ENCODE measurements around the gene ADARB2.
A peak's percentile ranks its signal among the peaks of the same experiment; 100 is the strongest.

ADARB2 gene

GRCh38 chr10:1182280-1183032 lies 554.9 kb downstream of the ADARB2 start:
- Histone ChIP-seq H3K27ac (ENCODE audit: extremely low read depth, low read depth, low read length) (no peak overlapping the region), H3K36me3 (ENCODE audit: control insufficient read depth in 2 of 2, insufficient read depth in 1 of 2, low read length in 2 of 2) (no peaks in the 10 kb centered on the region), H3K9me3 (ENCODE audit: control insufficient read depth, insufficient read depth, low read depth, low read length) (no peaks in the 10 kb centered on the region), H3K4me3 (ENCODE audit: low read depth, low read length) (no peak overlapping the region), H3K4me1 (ENCODE audit: control insufficient read depth, insufficient read depth, low read length) (no peaks in the 10 kb centered on the region)
- POLR2A ChIA-PET, result no interaction called here
- TF ChIP-seq ZNF664 (tag by site-specific recombination; IDR thresholded peaks at IDR 0.05), result no peak
- peak; percentile 81 for TF ChIP-seq PRDM4 (tag by site-specific recombination; IDR thresholded peaks at IDR 0.05)
- CTCF ChIA-PET, result no interaction called here

GRCh38 chr10:1180836-1181235 lies 556.5 kb downstream of the ADARB2 start:
- no peaks in the 10 kb centered on the region for H3K4me1 ChIP-seq (ENCODE audit: control insufficient read depth, insufficient read depth, low read length)
- POLR2A ChIA-PET, result no interaction called here
- CTCF ChIA-PET, result no interaction called here
- no peaks in the 10 kb centered on the region for H3K9me3 ChIP-seq (ENCODE audit: control insufficient read depth, insufficient read depth, low read depth, low read length)
- H3K36me3 ChIP-seq (ENCODE audit: control insufficient read depth in 2 of 2, insufficient read depth in 1 of 2, low read length in 2 of 2), result no peaks in the 10 kb centered on the region
- no peak overlapping the region for H3K27ac ChIP-seq (ENCODE audit: extremely low read depth, low read depth, low read length)
- H3K4me3 ChIP-seq (ENCODE audit: low read depth, low read length), result no peak overlapping the region
- TF ChIP-seq SP2 (tag by site-specific recombination; IDR thresholded peaks at IDR 0.05) (no peak), TSHZ1 (tag by site-specific recombination; IDR thresholded peaks at IDR 0.05; ENCODE audit: borderline replicate concordance) (no peak), ZNF394 (tag by site-specific recombination; IDR thresholded peaks at IDR 0.05; ENCODE audit: borderline replicate concordance) (no peak), ZSCAN5A (tag by site-specific recombination; IDR thresholded peaks at IDR 0.05) (no peak), ZBTB8A (tag by site-specific recombination; IDR thresholded peaks at IDR 0.05) (no peak), ZNF585B (tag by site-specific recombination; IDR thresholded peaks at IDR 0.05) (no peak)

- ChIA-PET POLR2A (no interaction called here), CTCF (no interaction called here)
- no peak overlapping the region for H3K4me3 ChIP-seq (ENCODE audit: low read depth, low read length)
- no peak overlapping the region for H3K27ac ChIP-seq (ENCODE audit: extremely low read depth, low read depth, low read length)
- H3K9me3 ChIP-seq (ENCODE audit: control insufficient read depth, insufficient read depth, low read depth, low read length), result no peaks in the 10 kb centered on the region
- H3K36me3 ChIP-seq (ENCODE audit: control insufficient read depth in 2 of 2, insufficient read depth in 1 of 2, low read length in 2 of 2), result no peaks in the 10 kb centered on the region
- H3K4me1 ChIP-seq (ENCODE audit: control insufficient read depth, insufficient read depth, low read length), result no peaks in the 10 kb centered on the region
- TF ChIP-seq ZNF792 (tag by site-specific recombination; IDR thresholded peaks at IDR 0.05), result no peak
- no peak for TF ChIP-seq ZBTB10 (tag by site-specific recombination; IDR thresholded peaks at IDR 0.05)
- no peak for TF ChIP-seq KLF1 (tag by site-specific recombination; IDR thresholded peaks at IDR 0.05)
- TF ChIP-seq ZNF174 (tag by site-specific recombination; IDR thresholded peaks at IDR 0.05), result no peak
- TF ChIP-seq ZNF24 (tag by site-specific recombination; IDR thresholded peaks at IDR 0.05), result no peak
- TF ChIP-seq ZNF660 (tag by site-specific recombination; IDR thresholded peaks at IDR 0.05), result no peak
- no peak for TF ChIP-seq MYNN (tag by site-specific recombination; IDR thresholded peaks at IDR 0.05; ENCODE audit: borderline replicate concordance)
- no peak for TF ChIP-seq ZNF280C (tag by site-specific recombination; IDR thresholded peaks at IDR 0.05)
- no peak for TF ChIP-seq KLF16 (tag by site-specific recombination; IDR thresholded peaks at IDR 0.05)
- no peak for TF ChIP-seq ZNF555 (tag by site-specific recombination; conservative IDR thresholded peaks at IDR 0.05)
These were observed 557.1 kb downstream of the ADARB2 start for GRCh38 chr10:1180071-1180730.
